Natural killer cell (primary cell): ENCODE data around the gene FAM234A. TPM values are rescaled to one million over a fixed set of nuclear protein-coding genes. Genes with fewer than 3 reads are reported as not detected.

Experiments used
- ATAC-seq, 3 donors: fragments of 150-1000 bp in 2 of 3; fragments of 200-7000 bp in 1 of 3; cut with Tn5 transposase; 1 replicate in 1 of 3; 2 replicates in 2 of 3; pipeline ENCODE4 v1.10.0; 2021; ENCODE audit warnings: mild to moderate bottlenecking in 2 of 3, moderate library complexity in 2 of 3
- DNase-seq, 2 donors: peaks; one replicate each; pipeline versions ENCODE4 v3.0.0 to v3.0.0-alpha.2; 2013 to 2021; ENCODE audit warnings: mixed read lengths in 1 of 2
- H3K27ac ChIP-seq: one replicate; pipeline ENCODE4 v1.5.1; 2013; ENCODE audit warnings: mild to moderate bottlenecking, low read length
- H3K27me3 ChIP-seq: one replicate; pipeline ENCODE4 v1.6.1; 2013; ENCODE audit warnings: low read length; ENCODE audit not compliant: control insufficient read depth, insufficient read depth
- H3K36me3 ChIP-seq: one replicate; pipeline ENCODE4 v1.6.1; 2013; ENCODE audit warnings: low read length; ENCODE audit not compliant: control insufficient read depth, insufficient read depth
- H3K4me1 ChIP-seq: one replicate; pipeline ENCODE4 v1.6.1; 2013; ENCODE audit warnings: low read length; ENCODE audit not compliant: control insufficient read depth, insufficient read depth
- H3K4me3 ChIP-seq: one replicate; pipeline ENCODE4 v1.5.1; 2013; ENCODE audit warnings: low read length
- H3K9me3 ChIP-seq: one replicate; pipeline ENCODE4 v1.6.1; 2013; ENCODE audit warnings: low read length; ENCODE audit not compliant: control insufficient read depth, insufficient read depth
- H3K27ac Mint-ChIP-seq, 2 donors: one replicate each; pipeline ENCODE4 v1.8.0; 2022; ENCODE audit warnings: mild to moderate bottlenecking in 2 of 2, mixed read lengths in 2 of 2, moderate library complexity in 1 of 2
- H3K27me3 Mint-ChIP-seq, 2 donors: one replicate each; pipeline ENCODE4 v1.8.0; 2022; ENCODE audit warnings: low read depth in 2 of 2, mixed read lengths in 2 of 2
- H3K36me3 Mint-ChIP-seq: one replicate; pipeline ENCODE4 v1.8.0; 2022; ENCODE audit warnings: mixed read lengths
- H3K4me1 Mint-ChIP-seq, 2 donors: one replicate each; pipeline ENCODE4 v1.8.0; 2022; ENCODE audit warnings: mixed read lengths in 2 of 2
- H3K4me3 Mint-ChIP-seq: one replicate; pipeline ENCODE4 v1.8.0; 2022; ENCODE audit warnings: mild to moderate bottlenecking, moderate library complexity, mixed read lengths
- H3K9me3 Mint-ChIP-seq, 2 donors: one replicate each; pipeline ENCODE4 v1.8.0; 2022; ENCODE audit warnings: mixed read lengths in 2 of 2
- CTCF ChIP-seq: fragments of 200-600 bp; IDR thresholded peaks from one replicate; pipeline ENCODE4 v1.8.0; 2022; ENCODE audit warnings: antibody characterized with exemption
- WGBS: methylation state at CpG from one replicate; pipeline ENCODE4 v1.1.7; 2013; ENCODE audit warnings: missing lambda C conversion rate; ENCODE audit not compliant: insufficient coverage; 5-methylcytosine and 5-hydroxymethylcytosine counted together
- intact Hi-C: fragments of 100-400 bp; cut with micrococcal nuclease; formaldehyde crosslinking; loops from one replicate; pipeline ENCODE4 v1.14.2; 2022
- total RNA-seq, 4 donors: library from RNA; stranded (reverse); fragments of 120-200 nt in 1 of 4; gene quantifications; one replicate each; pipeline versions ENCODE4 v1.2.3 to v1.2.4, GENCODE V29; 2013 to 2022

FAM234A gene
- total RNA-seq, 3 donors from 2014 or later (not counting 1 experiment from before 2014, with no cell fraction given), result 32.4 to 42.6 (median 40.7) TPM

GRCh38 chr16:262121-262745 is 27.6 kb downstream of the FAM234A start:
- ATAC-seq (no peak), DNase-seq (no peak)
- 96% methylated on average over 29 of the region's 29 CpGs for whole genome bisulfite sequencing
- Mint-ChIP-seq H3K4me1 (peaks cover 8 to 14% of the 10 kb centered on the region in 2 donors), H3K27me3 (no peaks in the 10 kb centered on the region), H3K36me3 (no peaks in the 10 kb centered on the region), H3K4me3 (no peak overlapping the region), H3K27ac (no peak overlapping the region), H3K9me3 (no peaks in the 10 kb centered on the region)
- Histone ChIP-seq H3K4me1 (peaks cover 15% of the 10 kb centered on the region), H3K36me3 (peaks cover 28% of the 10 kb centered on the region), H3K4me3 (no peak overlapping the region), H3K27ac (no peak overlapping the region), H3K27me3 (no peaks in the 10 kb centered on the region), H3K9me3 (no peaks in the 10 kb centered on the region)
- no peak for TF ChIP-seq CTCF
- intact Hi-C loops, result no loop called here

- peaks cover 15% of the 10 kb centered on the region for H3K4me1 ChIP-seq
- H3K27ac ChIP-seq, result no peak overlapping the region
- H3K36me3 ChIP-seq, result peaks cover 28% of the 10 kb centered on the region
- intact Hi-C loops, result no loop called here
- Mint-ChIP-seq H3K27me3 (no peaks in the 10 kb centered on the region), H3K36me3 (no peaks in the 10 kb centered on the region), H3K4me1 (peaks cover 8 to 25% of the 10 kb centered on the region in 2 donors), H3K27ac (no peak overlapping the region), H3K9me3 (no peaks in the 10 kb centered on the region), H3K4me3 (no peak overlapping the region)
- no peak for TF ChIP-seq CTCF
- WGBS, result 98% methylated on average over 35 of the region's 35 CpGs
- no peak overlapping the region for H3K4me3 ChIP-seq
- no peaks in the 10 kb centered on the region for H3K9me3 ChIP-seq
- no peak for ATAC-seq
- no peak for DNase-seq
- H3K27me3 ChIP-seq, result no peaks in the 10 kb centered on the region
Measured at GRCh38 chr16:263182-263774, 28.7 kb downstream of the FAM234A start.

GRCh38 chr16:263944-264343 is 29.3 kb downstream of the FAM234A start:
- Mint-ChIP-seq H3K4me1 (peaks cover 6 to 23% of the 10 kb centered on the region in 2 donors), H3K27me3 (no peaks in the 10 kb centered on the region), H3K4me3 (no peak overlapping the region), H3K36me3 (no peaks in the 10 kb centered on the region), H3K27ac (no peak overlapping the region), H3K9me3 (no peaks in the 10 kb centered on the region)
- Histone ChIP-seq H3K27ac (no peak overlapping the region), H3K36me3 (peaks cover 28% of the 10 kb centered on the region), H3K9me3 (no peaks in the 10 kb centered on the region), H3K27me3 (no peaks in the 10 kb centered on the region), H3K4me1 (peaks cover 10% of the 10 kb centered on the region), H3K4me3 (no peak overlapping the region)
- ATAC-seq (no peak), DNase-seq (no peak)
- intact Hi-C loops, result no loop called here
- 96% methylated on average over 17 of the region's 17 CpGs for WGBS
- TF ChIP-seq CTCF, result no peak
